Breast epithelium (tissue), 4 donors: ENCODE data around the gene KRTAP19-1. TPM values are rescaled to one million over a fixed set of nuclear protein-coding genes. Genes with fewer than 3 reads are reported as not detected.

Experiments used
- DNase-seq, 2 donors: peaks; one replicate each; pipeline ENCODE4 v3.0.0-alpha.2; 2019; ENCODE audit warnings: low spot score in 2 of 2
- H3K27ac ChIP-seq, 2 donors: fragments of 200-600 bp; sonication (generic) in 1 of 2; one replicate each; pipeline ENCODE4 v1.5.1; 2016 to 2019; ENCODE audit warnings: mild to moderate bottlenecking in 1 of 2
- H3K27me3 ChIP-seq, 2 donors: fragments of 200-600 bp; sonication (generic) in 1 of 2; one replicate each; pipeline versions ENCODE4 v1.5.1 to v1.6.0; 2017 to 2019; ENCODE audit warnings: control low read depth in 1 of 2, mild to moderate bottlenecking in 1 of 2
- H3K36me3 ChIP-seq: fragments of 200-600 bp; one replicate; pipeline ENCODE4 v1.5.1; 2019
- H3K4me1 ChIP-seq, 2 donors: fragments of 200-600 bp; sonication (generic); one replicate each; pipeline ENCODE4 v1.5.1; 2016 to 2019; ENCODE audit warnings: control low read depth in 1 of 2
- H3K4me3 ChIP-seq, 3 donors: fragments of 200-600 bp; sonication (generic); 1 replicate in 2 of 3; 2 replicates in 1 of 3; pipeline ENCODE4 v1.5.1; 2016 to 2019; ENCODE audit warnings: mild to moderate bottlenecking in 3 of 3, moderate library complexity in 2 of 3
- H3K9me3 ChIP-seq, 2 donors: fragments of 200-600 bp; sonication (generic) in 1 of 2; one replicate each; pipeline ENCODE4 v1.5.1; 2016 to 2019; ENCODE audit warnings: control low read depth in 1 of 2
- POLR2A ChIP-seq: fragments of 450-650 bp; IDR thresholded peaks from one replicate; pipeline ENCODE4 v1.6.1; 2016; ENCODE audit warnings: antibody characterized with exemption, mild to moderate bottlenecking, moderate library complexity
- POLR2AphosphoS5 ChIP-seq, 3 donors: sonication (generic); formaldehyde crosslinking; IDR thresholded peaks; one replicate each; pipeline ENCODE4 v1.6.1; 2017; ENCODE audit warnings: antibody characterized with exemption in 3 of 3
- intact Hi-C: fragments of 100-400 bp; cut with DNase I; formaldehyde crosslinking; loops from one replicate; pipeline ENCODE4 v1.15.1; 2023; ENCODE audit warnings: low total_unique reads
- total RNA-seq, 3 donors: library from RNA; depleted of rRNA; stranded (reverse); fragments of >200 nt; gene quantifications; one replicate each; pipeline ENCODE4 v1.1.0, GENCODE V29; 2016
- TF ChIP-seq, protein P1 (sequence below), 3 donors: fragments of 450-650 bp; IDR thresholded peaks; one replicate each; pipeline ENCODE4 v1.5.1; 2016 to 2017; ENCODE audit warnings: antibody characterized with exemption in 3 of 3, mild to moderate bottlenecking in 3 of 3, moderate library complexity in 3 of 3

KRTAP19-1 gene
- total RNA-seq, 3 donors from 2014 or later = not detected

DNA sequence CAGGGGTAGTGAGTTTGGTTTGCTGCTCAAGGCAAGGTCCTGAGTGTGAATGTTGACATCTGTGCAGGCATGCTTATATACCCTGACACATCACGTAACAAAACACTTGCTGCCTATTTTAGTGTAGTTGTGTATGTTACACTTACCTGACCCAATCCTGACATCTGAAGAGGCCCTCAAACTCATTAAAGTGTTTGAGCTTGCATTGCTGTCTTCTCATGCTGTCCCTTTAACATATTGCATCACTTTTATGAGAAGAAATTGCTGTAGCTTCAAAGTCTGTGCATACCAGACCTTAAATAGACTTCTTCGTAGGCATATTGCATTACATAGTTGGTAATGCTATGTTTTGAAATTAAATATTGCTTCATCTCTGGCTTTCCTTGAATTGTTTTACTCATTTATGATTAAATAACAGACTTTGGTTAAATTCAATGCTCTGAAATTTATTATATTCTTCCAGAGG is 11.8 kb upstream of the KRTAP19-1 start, which contains the start of gene KRTAP19-3:
TSS of gene KRTAP19-3 (minus strand) at position 51 of the 466 bp plus-strand sequence. CDS start 56 bp downstream, outside the sequence.
- Histone ChIP-seq H3K9me3 (no peaks in the 10 kb centered on the region), H3K27ac (no peak within 1 kb of the TSS), H3K4me1 (no peaks in the 10 kb centered on the region), H3K27me3 (no peaks in the 10 kb centered on the region), H3K4me3 (no peak within 1 kb of the TSS), H3K36me3 (no peaks in the 10 kb centered on the region)
- TF ChIP-seq POLR2A (no peak), POLR2AphosphoS5 (IDR thresholded peaks at IDR 0.05) (no peak)
- TF ChIP-seq, protein P1, sequence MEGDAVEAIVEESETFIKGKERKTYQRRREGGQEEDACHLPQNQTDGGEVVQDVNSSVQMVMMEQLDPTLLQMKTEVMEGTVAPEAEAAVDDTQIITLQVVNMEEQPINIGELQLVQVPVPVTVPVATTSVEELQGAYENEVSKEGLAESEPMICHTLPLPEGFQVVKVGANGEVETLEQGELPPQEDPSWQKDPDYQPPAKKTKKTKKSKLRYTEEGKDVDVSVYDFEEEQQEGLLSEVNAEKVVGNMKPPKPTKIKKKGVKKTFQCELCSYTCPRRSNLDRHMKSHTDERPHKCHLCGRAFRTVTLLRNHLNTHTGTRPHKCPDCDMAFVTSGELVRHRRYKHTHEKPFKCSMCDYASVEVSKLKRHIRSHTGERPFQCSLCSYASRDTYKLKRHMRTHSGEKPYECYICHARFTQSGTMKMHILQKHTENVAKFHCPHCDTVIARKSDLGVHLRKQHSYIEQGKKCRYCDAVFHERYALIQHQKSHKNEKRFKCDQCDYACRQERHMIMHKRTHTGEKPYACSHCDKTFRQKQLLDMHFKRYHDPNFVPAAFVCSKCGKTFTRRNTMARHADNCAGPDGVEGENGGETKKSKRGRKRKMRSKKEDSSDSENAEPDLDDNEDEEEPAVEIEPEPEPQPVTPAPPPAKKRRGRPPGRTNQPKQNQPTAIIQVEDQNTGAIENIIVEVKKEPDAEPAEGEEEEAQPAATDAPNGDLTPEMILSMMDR (IDR thresholded peaks at IDR 0.05) = no peak
- intact Hi-C loops = no loop called here
- no peak for DNase-seq

- no peak within 1 kb of the TSS for H3K27ac ChIP-seq
- intact Hi-C loops = no loop called here
- H3K36me3 ChIP-seq = no peaks in the 10 kb centered on the region
- TF ChIP-seq POLR2A (no peak), POLR2AphosphoS5 (IDR thresholded peaks at IDR 0.05) (no peak)
- TF ChIP-seq, protein P1 (IDR thresholded peaks at IDR 0.05) = no peak
- no peaks in the 10 kb centered on the region for H3K4me1 ChIP-seq
- no peak for DNase-seq
- peaks cover 5 to 12% of the 10 kb centered on the region in 2 donors for H3K9me3 ChIP-seq
- H3K27me3 ChIP-seq = no peaks in the 10 kb centered on the region
- no peak within 1 kb of the TSS for H3K4me3 ChIP-seq
These were observed 7.2 kb upstream of the KRTAP19-1 start, which contains the start of gene KRTAP19-2 for GRCh38 chr21:30487336-30487735. Gene KRTAP19-2, minus strand, starts transcription at chr21:30487436. Its CDS starts 88 bp downstream, at chr21:30487348.

DNA sequence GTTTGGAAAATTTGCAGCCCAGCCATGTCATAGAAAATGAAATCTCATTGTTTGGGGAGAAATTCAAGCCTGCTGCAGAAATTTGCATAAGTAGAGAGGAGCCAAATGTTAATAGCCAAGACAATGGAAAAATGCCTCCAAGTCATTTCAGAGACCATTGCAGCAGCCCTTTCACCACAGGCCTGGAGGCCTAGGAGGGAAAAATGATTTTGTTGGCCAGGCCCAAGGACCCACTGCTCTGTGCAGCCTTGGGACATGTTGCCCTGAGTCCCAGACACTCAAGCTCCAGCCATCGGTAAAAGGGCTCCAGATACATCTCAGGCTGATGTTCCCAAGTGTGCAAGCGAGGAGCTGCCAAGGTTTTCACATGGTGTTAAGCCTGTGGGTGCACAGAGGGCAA is 6.0 kb upstream of the KRTAP19-1 start:
- Histone ChIP-seq H3K9me3 (peaks cover 5 to 12% of the 10 kb centered on the region in 2 donors), H3K4me3 (no peak overlapping the region), H3K4me1 (no peaks in the 10 kb centered on the region), H3K27me3 (no peaks in the 10 kb centered on the region), H3K27ac (no peak overlapping the region), H3K36me3 (no peaks in the 10 kb centered on the region)
- TF ChIP-seq POLR2AphosphoS5 (IDR thresholded peaks at IDR 0.05) (no peak), POLR2A (no peak)
- intact Hi-C loops = no loop called here
- DNase-seq = no peak

- Histone ChIP-seq H3K36me3 (no peaks in the 10 kb centered on the region), H3K27me3 (no peaks in the 10 kb centered on the region), H3K4me1 (no peaks in the 10 kb centered on the region), H3K27ac (no peak overlapping the region), H3K4me3 (no peak overlapping the region), H3K9me3 (peaks cover 5 to 12% of the 10 kb centered on the region in 2 donors)
- intact Hi-C loops = no loop called here
- DNase-seq = no peak
- TF ChIP-seq, protein P1 (IDR thresholded peaks at IDR 0.05) = no peak
- TF ChIP-seq POLR2AphosphoS5 (IDR thresholded peaks at IDR 0.05) = no peak
These were observed 2.0 kb upstream of the KRTAP19-1 start for GRCh38 chr21:30482130-30482529.

- Histone ChIP-seq H3K4me3 (no peak overlapping the region), H3K27me3 (no peaks in the 10 kb centered on the region), H3K9me3 (no peaks in the 10 kb centered on the region), H3K4me1 (no peaks in the 10 kb centered on the region), H3K36me3 (no peaks in the 10 kb centered on the region), H3K27ac (no peak overlapping the region)
- intact Hi-C loops = no loop called here
- no peak for DNase-seq
- TF ChIP-seq, protein P1 (IDR thresholded peaks at IDR 0.05) = no peak
- no peak for TF ChIP-seq POLR2AphosphoS5 (IDR thresholded peaks at IDR 0.05)
- TF ChIP-seq POLR2A = no peak
These were observed 908 bp downstream of the KRTAP19-1 start for GRCh38 chr21:30479259-30479658.

DNA sequence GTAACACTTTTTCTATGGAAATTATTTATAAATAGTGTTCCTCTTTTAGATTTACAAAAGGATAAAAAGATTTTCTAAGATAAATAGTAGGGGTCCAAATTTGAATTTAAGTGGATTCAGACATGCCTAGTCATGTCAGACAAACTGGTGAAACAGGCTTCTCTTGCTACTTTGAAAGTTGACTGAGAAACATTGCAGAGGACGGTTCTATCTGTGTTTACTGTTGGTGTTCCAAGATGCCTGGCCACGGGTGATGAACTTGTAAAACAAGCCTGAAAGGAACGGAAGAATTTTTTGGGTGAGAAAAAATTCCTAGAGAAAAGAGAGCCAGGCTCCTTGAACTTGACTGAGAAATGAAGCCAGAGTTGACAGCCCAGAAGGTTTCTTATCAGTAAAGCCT is 2.2 kb downstream of the KRTAP19-1 start:
- H3K4me3 ChIP-seq = no peak overlapping the region
- H3K36me3 ChIP-seq = no peaks in the 10 kb centered on the region
- TF ChIP-seq POLR2AphosphoS5 (IDR thresholded peaks at IDR 0.05) = no peak
- TF ChIP-seq, protein P1 (IDR thresholded peaks at IDR 0.05) = no peak
- TF ChIP-seq POLR2A = no peak
- H3K27me3 ChIP-seq = no peaks in the 10 kb centered on the region
- DNase-seq = no peak
- intact Hi-C loops = no loop called here
- H3K27ac ChIP-seq = no peak overlapping the region
- no peaks in the 10 kb centered on the region for H3K4me1 ChIP-seq
- H3K9me3 ChIP-seq = no peaks in the 10 kb centered on the region
